GM21786 (cell line): ENCODE measurements around the gene USH1C.

Experiments used
- ATAC-seq: cut with Tn5 transposase; IDR thresholded peaks from one replicate; pipeline ENCODE4 v1.9.1; 2021; ENCODE audit not compliant: unreplicated experiment

The USH1C gene

GRCh38 chr11:17508791-17509190 is 35.4 kb downstream of the USH1C start:
- no peak for ATAC-seq

GRCh38 chr11:17508306-17508705 is 35.9 kb downstream of the USH1C start:
- no peak for ATAC-seq

GRCh38 chr11:17507773-17508172 is 36.4 kb downstream of the USH1C start:
- no peak for ATAC-seq

- no peak for ATAC-seq
Measured at GRCh38 chr11:17506942-17507341, 37.3 kb downstream of the USH1C start.

- ATAC-seq: no peak
Measured at GRCh38 chr11:17506314-17506713, 37.9 kb downstream of the USH1C start.

GRCh38 chr11:17505146-17505545 is 39.1 kb downstream of the USH1C start:
- no peak for ATAC-seq

- no peak for ATAC-seq
Measured at GRCh38 chr11:17504330-17505107, 39.7 kb downstream of the USH1C start.

GRCh38 chr11:17502630-17503029 is 41.6 kb downstream of the USH1C start:
- ATAC-seq: no peak

GRCh38 chr11:17500673-17501072 is 43.5 kb downstream of the USH1C start:
- no peak for ATAC-seq

- ATAC-seq: no peak
Measured at GRCh38 chr11:17498475-17498874, 45.7 kb downstream of the USH1C start.

- no peak for ATAC-seq
Measured at GRCh38 chr11:17498058-17498457, 46.2 kb downstream of the USH1C start.

GRCh38 chr11:17496406-17496805 is 47.8 kb downstream of the USH1C start:
- no peak for ATAC-seq

- no peak for ATAC-seq
Measured at GRCh38 chr11:17494019-17494418, 50.2 kb downstream of the USH1C start.

- ATAC-seq: no peak
Measured at GRCh38 chr11:17490938-17491337, 53.3 kb downstream of the USH1C start.

- ATAC-seq: no peak
Measured at GRCh38 chr11:17490232-17490631, 54.0 kb downstream of the USH1C start.

- no peak for ATAC-seq
Measured at GRCh38 chr11:17489751-17490150, 54.5 kb downstream of the USH1C start.

GRCh38 chr11:17488563-17488962 is 55.7 kb downstream of the USH1C start:
- ATAC-seq: no peak

- no peak for ATAC-seq
Measured at GRCh38 chr11:17486646-17487045, 57.6 kb downstream of the USH1C start.

GRCh38 chr11:17483505-17483904 is 60.7 kb downstream of the USH1C start:
- ATAC-seq: no peak

GRCh38 chr11:17481905-17482304 is 62.3 kb downstream of the USH1C start:
- ATAC-seq: no peak

- no peak for ATAC-seq
Measured at GRCh38 chr11:17479284-17480214, 64.7 kb downstream of the USH1C start.

GRCh38 chr11:17478070-17478469 is 66.1 kb downstream of the USH1C start:
- no peak for ATAC-seq
